GM19463 (cell line): ENCODE results near the gene LNPEP.
A peak's percentile ranks its signal among the peaks of the same experiment; 100 is the strongest.
"Not testable (repeated sequence)": the region's sequence is repeated elsewhere in the genome, so short reads cannot be mapped to it uniquely, and the experiment has no call there.

Experiments used
- ATAC-seq: cut with Tn5 transposase; IDR thresholded peaks from one replicate; pipeline ENCODE4 v1.9.1; 2021; ENCODE audit warnings: mild to moderate bottlenecking, moderate library complexity; ENCODE audit not compliant: unreplicated experiment

The LNPEP gene

GRCh38 chr5:96928931-96929708, 6.8 kb upstream of the LNPEP start:
- no peak for ATAC-seq

- no peak for ATAC-seq
These were observed 5.8 kb upstream of the LNPEP start for GRCh38 chr5:96930058-96930457.

- no peak for ATAC-seq
These were observed 5.3 kb upstream of the LNPEP start for GRCh38 chr5:96930589-96930988.

GRCh38 chr5:96931037-96931436, 4.8 kb upstream of the LNPEP start:
- ATAC-seq: not testable (repeated sequence)

- ATAC-seq: no peak
These were observed 4.3 kb upstream of the LNPEP start for GRCh38 chr5:96931605-96932004.

- no peak for ATAC-seq
These were observed 3.9 kb upstream of the LNPEP start for GRCh38 chr5:96932026-96932425.

- ATAC-seq: no peak
These were observed 1.8 kb upstream of the LNPEP start for GRCh38 chr5:96933764-96934707.

GRCh38 chr5:96934708-96935558, 947 bp upstream of the LNPEP start:
- peak; percentile 58 for ATAC-seq

GRCh38 chr5:96936431-96937320, 796 bp downstream of the LNPEP start:
- peak; percentile 17 for ATAC-seq

GRCh38 chr5:96940586-96940985, 4.7 kb downstream of the LNPEP start:
- ATAC-seq: no peak

- ATAC-seq: no peak
These were observed 5.3 kb downstream of the LNPEP start for GRCh38 chr5:96941140-96941539.

GRCh38 chr5:96942078-96942477, 6.2 kb downstream of the LNPEP start:
- no peak for ATAC-seq

GRCh38 chr5:96942911-96943310, 7.0 kb downstream of the LNPEP start:
- ATAC-seq: no peak

GRCh38 chr5:96943799-96944198, 7.9 kb downstream of the LNPEP start:
- no peak for ATAC-seq

GRCh38 chr5:96945144-96945897, 9.4 kb downstream of the LNPEP start:
- ATAC-seq: no peak

GRCh38 chr5:96946381-96946780, 10.5 kb downstream of the LNPEP start:
- ATAC-seq: no peak

- no peak for ATAC-seq
These were observed 16.4 kb downstream of the LNPEP start for GRCh38 chr5:96952118-96952750.

GRCh38 chr5:96952974-96953730, 17.3 kb downstream of the LNPEP start:
- ATAC-seq: no peak
